HFFc6 (cell line): ENCODE data around the gene DIRAS3. TPM values are rescaled to one million over a fixed set of nuclear protein-coding genes. Genes with fewer than 3 reads are reported as not detected.

Experiments
- DNase-seq: peaks from one replicate; pipeline ENCODE4 v3.0.0-alpha.2; 2018
- H3K27ac Mint-ChIP-seq: 2 replicates; pipeline ENCODE4 v1.8.0; 2020; ENCODE audit warnings: mild to moderate bottlenecking, mixed read lengths
- H3K27me3 Mint-ChIP-seq: 2 replicates; pipeline ENCODE4 v1.8.0; 2021; ENCODE audit warnings: mild to moderate bottlenecking, moderate library complexity, mixed read lengths; ENCODE audit not compliant: insufficient read depth
- H3K36me3 Mint-ChIP-seq: 2 replicates; pipeline ENCODE4 v1.8.0; 2021; ENCODE audit warnings: low read depth, mixed read lengths
- H3K4me1 Mint-ChIP-seq: 2 replicates; pipeline ENCODE4 v1.8.0; 2020; ENCODE audit warnings: low read depth, mixed read lengths
- H3K4me3 Mint-ChIP-seq: 2 replicates; pipeline ENCODE4 v1.8.0; 2020; ENCODE audit warnings: mild to moderate bottlenecking, moderate library complexity, mixed read lengths
- H3K9me3 Mint-ChIP-seq: 2 replicates; pipeline ENCODE4 v1.8.0; 2020; ENCODE audit warnings: mild to moderate bottlenecking, mixed read lengths
- long read RNA-seq: library from polyadenylated mRNA; unstranded; transcript quantifications from one replicate; pipeline ENCODE4 v2.0.0, GENCODE V29; 2019
- total RNA-seq, 6 experiments: library from RNA; stranded (reverse); fragmentation: NEBNext Ultra II Directional; extraction: Animal tissue kit (Norgen Biotek cat#: 25700); gene quantifications; 2 replicates in 1 of 6; 3 replicates in 5 of 6; pipeline ENCODE4 v1.2.3, GENCODE V29; 2021
- TF ChIP-seq, protein P1 (sequence below): fragments of 200-600 bp; sonication (generic); IDR thresholded peaks from 2 replicates; pipeline ENCODE4 v1.5.0; 2021; ENCODE audit warnings: antibody characterized with exemption, mild to moderate bottlenecking

Gene DIRAS3, protein sequence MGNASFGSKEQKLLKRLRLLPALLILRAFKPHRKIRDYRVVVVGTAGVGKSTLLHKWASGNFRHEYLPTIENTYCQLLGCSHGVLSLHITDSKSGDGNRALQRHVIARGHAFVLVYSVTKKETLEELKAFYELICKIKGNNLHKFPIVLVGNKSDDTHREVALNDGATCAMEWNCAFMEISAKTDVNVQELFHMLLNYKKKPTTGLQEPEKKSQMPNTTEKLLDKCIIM
- 1 to 10 TPM in 5 of 6 experiments, under 1 TPM in 1; 0.81 to 2.7 (median 1.1) TPM for total RNA-seq
- long read RNA-seq, partial matches to known transcripts: 0 of 2 reads
- long read RNA-seq, other reads (novel, unspliced or antisense): 0 of 2 reads

DNA sequence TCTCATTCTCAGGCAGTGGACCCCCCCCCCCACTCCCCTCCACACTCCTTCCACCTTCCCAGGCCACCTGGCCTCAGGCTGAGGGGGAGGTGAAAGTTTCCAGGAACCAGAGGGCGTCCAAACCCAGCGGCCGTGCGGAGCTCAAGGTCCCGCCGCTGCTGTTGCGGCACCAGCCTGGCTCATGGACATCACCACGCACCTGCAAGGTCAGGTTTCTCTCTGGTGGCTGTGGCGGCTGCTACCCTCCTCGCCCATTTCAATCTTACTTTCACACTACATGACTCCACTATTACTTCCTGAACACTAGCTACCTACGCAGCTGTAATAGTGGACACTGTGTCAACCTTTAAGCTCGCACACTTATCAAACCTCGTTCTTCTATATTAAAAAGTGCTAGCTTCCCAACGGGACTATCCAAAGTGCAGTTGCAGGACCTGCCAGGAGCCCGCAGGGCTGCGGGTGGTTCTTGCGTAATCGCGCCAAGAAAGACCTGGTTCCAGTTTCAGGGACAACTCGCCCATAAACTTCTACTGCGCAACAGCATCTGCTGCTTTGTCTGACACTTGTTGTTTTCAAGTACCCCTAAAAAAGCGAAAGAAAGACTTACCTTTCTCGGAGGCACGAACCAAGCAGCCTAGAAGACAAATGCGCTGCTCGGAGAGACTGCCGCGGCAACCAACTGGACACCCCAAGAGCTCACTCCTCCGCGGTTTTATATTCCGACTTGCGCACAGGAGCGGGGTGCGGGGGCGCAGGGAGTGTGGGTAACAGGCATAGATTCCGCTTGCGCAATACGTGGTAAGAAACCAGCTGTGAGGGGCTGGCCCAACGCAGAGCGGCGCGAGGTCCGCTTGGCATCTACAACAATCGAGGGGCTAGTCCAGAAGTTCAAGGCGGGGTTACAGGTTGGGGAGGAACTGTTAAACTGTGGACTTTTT is at the start of gene DIRAS3:
Gene DIRAS3 (minus strand): TSS at position 687 of the 938 bp plus-strand sequence. CDS start 3,330 bp downstream, outside the sequence.
- peak within 1 kb of the TSS; percentile 86 for H3K4me3 Mint-ChIP-seq
- peaks cover 2% of the 10 kb centered on the region; the same call in 1 of the 2 replicates for H3K27me3 Mint-ChIP-seq
- H3K4me1 Mint-ChIP-seq: no peaks in the 10 kb centered on the region; the same call in 1 of the 2 replicates
- DNase-seq: no peak
- H3K36me3 Mint-ChIP-seq: no peaks in the 10 kb centered on the region; the same call in 1 of the 2 replicates
- TF ChIP-seq, protein P1, sequence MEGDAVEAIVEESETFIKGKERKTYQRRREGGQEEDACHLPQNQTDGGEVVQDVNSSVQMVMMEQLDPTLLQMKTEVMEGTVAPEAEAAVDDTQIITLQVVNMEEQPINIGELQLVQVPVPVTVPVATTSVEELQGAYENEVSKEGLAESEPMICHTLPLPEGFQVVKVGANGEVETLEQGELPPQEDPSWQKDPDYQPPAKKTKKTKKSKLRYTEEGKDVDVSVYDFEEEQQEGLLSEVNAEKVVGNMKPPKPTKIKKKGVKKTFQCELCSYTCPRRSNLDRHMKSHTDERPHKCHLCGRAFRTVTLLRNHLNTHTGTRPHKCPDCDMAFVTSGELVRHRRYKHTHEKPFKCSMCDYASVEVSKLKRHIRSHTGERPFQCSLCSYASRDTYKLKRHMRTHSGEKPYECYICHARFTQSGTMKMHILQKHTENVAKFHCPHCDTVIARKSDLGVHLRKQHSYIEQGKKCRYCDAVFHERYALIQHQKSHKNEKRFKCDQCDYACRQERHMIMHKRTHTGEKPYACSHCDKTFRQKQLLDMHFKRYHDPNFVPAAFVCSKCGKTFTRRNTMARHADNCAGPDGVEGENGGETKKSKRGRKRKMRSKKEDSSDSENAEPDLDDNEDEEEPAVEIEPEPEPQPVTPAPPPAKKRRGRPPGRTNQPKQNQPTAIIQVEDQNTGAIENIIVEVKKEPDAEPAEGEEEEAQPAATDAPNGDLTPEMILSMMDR: no peak
- H3K9me3 Mint-ChIP-seq: no peaks in the 10 kb centered on the region
- no peak within 1 kb of the TSS for H3K27ac Mint-ChIP-seq

DNA sequence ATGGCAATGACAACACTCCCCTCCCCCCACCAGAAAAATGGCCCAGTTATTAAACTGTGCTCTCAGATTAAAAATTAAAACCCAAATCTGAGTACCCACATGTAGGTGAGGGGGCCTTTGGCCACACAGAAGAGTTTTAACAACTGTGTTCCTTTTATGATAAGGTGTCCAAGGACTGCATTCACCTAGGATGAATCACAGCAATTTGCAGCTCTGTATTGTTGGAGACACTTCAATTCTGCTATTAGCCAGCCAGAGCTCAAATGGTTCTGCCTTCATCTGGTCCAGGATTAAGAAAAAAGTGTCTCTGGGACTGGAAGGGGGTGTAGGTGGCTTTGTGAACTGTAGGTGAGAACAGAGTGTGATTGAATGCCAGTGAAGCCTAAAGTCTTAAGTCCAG is 43.3 kb upstream of the DIRAS3 start:
- no peak overlapping the region for H3K27ac Mint-ChIP-seq

DNA sequence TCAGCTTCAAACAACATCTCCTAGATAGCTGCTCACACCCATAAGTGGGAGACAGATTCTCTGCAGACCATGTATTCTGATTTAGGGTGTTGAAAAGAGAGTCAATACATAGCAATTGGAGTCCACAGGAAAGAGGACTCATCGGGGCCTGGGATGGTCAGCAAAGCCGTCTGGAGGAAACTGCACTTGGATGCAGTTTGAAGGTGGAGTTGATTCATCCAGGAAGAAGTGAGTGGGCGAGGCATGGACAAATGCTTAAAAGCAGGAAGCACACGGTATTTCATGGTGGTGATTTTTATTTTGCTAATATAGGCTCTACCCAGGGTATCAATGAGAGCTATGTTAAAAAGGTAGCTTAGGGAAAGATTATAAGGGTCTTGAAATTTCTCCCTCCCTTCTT is 36.8 kb upstream of the DIRAS3 start:
- peaks cover 7% of the 10 kb centered on the region for H3K4me1 Mint-ChIP-seq
- no peaks in the 10 kb centered on the region; the same call in 1 of the 2 replicates for H3K9me3 Mint-ChIP-seq
- H3K4me3 Mint-ChIP-seq: no peak overlapping the region

More for the DNA sequence above, 43.3 kb upstream of the DIRAS3 start:
- Mint-ChIP-seq H3K36me3 (no peaks in the 10 kb centered on the region), H3K27me3 (peaks cover 6% of the 10 kb centered on the region), H3K4me3 (no peak overlapping the region), H3K9me3 (no peaks in the 10 kb centered on the region), H3K4me1 (peaks cover 8% of the 10 kb centered on the region)
- TF ChIP-seq, protein P1: no peak
- DNase-seq: peak; percentile 33

DNA sequence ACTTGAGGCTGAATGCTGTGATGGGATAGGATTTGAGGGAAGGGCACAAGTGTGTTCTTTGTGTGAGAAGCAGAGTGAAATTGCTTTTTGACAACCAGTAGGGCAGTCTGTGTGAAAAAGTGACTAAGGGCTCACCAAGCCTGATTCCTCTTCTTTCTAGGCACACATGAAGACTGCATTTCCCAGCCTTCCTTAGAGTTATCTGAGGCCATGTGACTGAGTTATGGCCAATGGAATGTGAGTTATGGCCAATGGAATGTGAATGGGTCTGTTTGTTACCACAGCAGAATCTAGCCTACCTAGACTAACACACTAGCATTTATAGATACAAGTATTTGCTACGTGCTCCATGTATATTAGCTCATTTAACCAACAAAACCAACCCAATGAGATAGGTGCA is 35.3 kb upstream of the DIRAS3 start:
- peaks cover 8% of the 10 kb centered on the region for H3K27me3 Mint-ChIP-seq
- TF ChIP-seq, protein P1: no peak
- no peak overlapping the region for H3K27ac Mint-ChIP-seq
- H3K4me1 Mint-ChIP-seq: peaks cover 7% of the 10 kb centered on the region
- H3K9me3 Mint-ChIP-seq: no peaks in the 10 kb centered on the region; the same call in 1 of the 2 replicates
- H3K36me3 Mint-ChIP-seq: no peaks in the 10 kb centered on the region
- no peak for DNase-seq
- H3K4me3 Mint-ChIP-seq: no peak overlapping the region

More for the DNA sequence above, 36.8 kb upstream of the DIRAS3 start:
- no peaks in the 10 kb centered on the region for H3K36me3 Mint-ChIP-seq
- DNase-seq: no peak
- H3K27me3 Mint-ChIP-seq: peaks cover 5% of the 10 kb centered on the region
- no peak overlapping the region for H3K27ac Mint-ChIP-seq
- TF ChIP-seq, protein P1: no peak

DNA sequence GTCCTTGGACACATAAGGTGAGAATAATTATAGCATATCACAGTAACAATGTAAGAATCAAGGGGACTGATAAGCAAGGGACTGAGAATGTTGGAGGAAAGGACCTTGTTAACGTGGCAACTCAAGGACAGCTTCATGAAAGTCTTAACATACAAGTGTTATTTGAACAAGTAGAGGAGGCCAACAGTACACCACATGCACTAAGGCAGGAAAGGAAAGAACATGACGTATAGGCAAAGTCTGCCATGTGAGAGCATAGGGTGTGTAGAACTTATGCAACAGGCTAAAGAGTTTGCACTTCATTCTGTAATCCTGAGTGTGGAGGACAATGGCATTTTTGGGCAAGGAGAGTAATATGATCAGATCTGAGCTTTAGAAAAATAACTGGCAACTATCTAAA is 33.3 kb upstream of the DIRAS3 start:
- peaks cover 7% of the 10 kb centered on the region for H3K4me1 Mint-ChIP-seq
- TF ChIP-seq, protein P1: no peak
- no peak for DNase-seq
- H3K36me3 Mint-ChIP-seq: no peaks in the 10 kb centered on the region
- H3K27ac Mint-ChIP-seq: no peak overlapping the region
- no peaks in the 10 kb centered on the region; the same call in 1 of the 2 replicates for H3K9me3 Mint-ChIP-seq
- H3K4me3 Mint-ChIP-seq: no peak overlapping the region
- peaks cover 11% of the 10 kb centered on the region for H3K27me3 Mint-ChIP-seq
